22Rv1 (cell line): ENCODE results near the gene IQCE.

Source experiments
- H3K27ac ChIP-seq: fragments of 450-650 bp; 2 replicates; pipeline ENCODE4 v1.5.1; 2017
- CTCF ChIP-seq: fragments of 450-650 bp; IDR thresholded peaks from 2 replicates; pipeline ENCODE4 v1.5.1; 2017; ENCODE audit warnings: mild to moderate bottlenecking
- ZFX ChIP-seq: fragments of 450-650 bp; IDR thresholded peaks from 2 replicates; pipeline ENCODE4 v1.6.1; 2017; ENCODE audit warnings: antibody characterized with exemption, borderline replicate concordance

The IQCE gene

GRCh38 chr7:2592375-2592865, 33.6 kb downstream of the IQCE start:
- no peak overlapping the region for H3K27ac ChIP-seq
- TF ChIP-seq ZFX, result no peak
- TF ChIP-seq CTCF, result no peak

- TF ChIP-seq CTCF, result no peak
- TF ChIP-seq ZFX, result no peak
- no peak overlapping the region for H3K27ac ChIP-seq
These were observed 34.4 kb downstream of the IQCE start for GRCh38 chr7:2593036-2593727.

- no peak for TF ChIP-seq ZFX
- no peak for TF ChIP-seq CTCF
- no peak overlapping the region for H3K27ac ChIP-seq
These were observed 35.8 kb downstream of the IQCE start for GRCh38 chr7:2594599-2594998.

- TF ChIP-seq ZFX, result no peak
- no peak overlapping the region for H3K27ac ChIP-seq
These were observed 36.6 kb downstream of the IQCE start for GRCh38 chr7:2595258-2595860.

GRCh38 chr7:2596464-2597272, 37.9 kb downstream of the IQCE start:
- TF ChIP-seq CTCF (no peak), ZFX (no peak)
- H3K27ac ChIP-seq, result no peak overlapping the region

- no peak for TF ChIP-seq CTCF
- TF ChIP-seq ZFX, result no peak
- H3K27ac ChIP-seq, result no peak overlapping the region
These were observed 38.5 kb downstream of the IQCE start for GRCh38 chr7:2597273-2597640.

- no peak for TF ChIP-seq ZFX
- no peak for TF ChIP-seq CTCF
These were observed 39.5 kb downstream of the IQCE start for GRCh38 chr7:2598154-2598823.

More at GRCh38 chr7:2598154-2598823, 39.5 kb downstream of the IQCE start:
- H3K27ac ChIP-seq, result no peak overlapping the region
